Measurements from ENCODE around the gene IPCEF1. TPM values are rescaled to one million over a fixed set of nuclear protein-coding genes. Genes with fewer than 3 reads are reported as not detected.

Gene IPCEF1
- total and polyA plus RNA-seq, 2 donors, result 6.5 to 13.1 TPM

DNA sequence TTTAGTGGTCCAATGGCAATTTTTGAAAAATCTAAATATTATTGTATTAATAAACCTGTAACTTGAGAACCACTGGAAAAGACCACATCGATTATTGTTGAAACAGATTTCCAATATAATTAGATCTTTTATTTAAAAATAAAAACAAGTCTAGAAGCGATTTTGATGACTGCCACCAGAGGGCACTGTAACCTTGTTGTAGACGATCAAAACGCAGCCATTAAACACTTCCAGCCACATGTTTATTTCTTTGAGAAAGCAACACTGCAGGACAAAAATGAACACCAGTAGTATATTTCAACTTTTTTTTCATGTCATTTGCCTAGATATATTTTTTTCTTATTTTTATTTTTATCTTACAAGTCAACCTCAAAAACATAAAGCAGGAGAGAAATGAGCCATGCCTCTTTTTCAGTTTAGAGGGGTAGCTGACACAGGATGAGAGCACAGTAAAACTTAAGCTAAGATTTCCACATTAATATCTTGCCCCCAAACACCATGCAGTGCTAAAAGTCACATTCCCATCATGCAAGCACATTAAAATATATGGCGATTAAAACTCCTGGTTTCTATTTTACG, 202.1 kb downstream of the IPCEF1 start:
- no peaks in the 10 kb centered on the region for H3K36me3 ChIP-seq (ENCODE audit: control insufficient read depth in 2 of 2, insufficient read depth in 2 of 2, low read length in 1 of 2)
- H3K27ac ChIP-seq (ENCODE audit: low read depth in 1 of 2, low read length in 1 of 2), result no peak overlapping the region
- H3K4me3 ChIP-seq (ENCODE audit: low read length in 2 of 2), result no peak overlapping the region
- H3K9me3 ChIP-seq (ENCODE audit: control insufficient read depth in 2 of 2, insufficient read depth in 1 of 2, low read length in 1 of 2), result no peaks in the 10 kb centered on the region
- H3K4me1 ChIP-seq (ENCODE audit: control insufficient read depth in 2 of 2, insufficient read depth in 2 of 2, low read length in 2 of 2), result peaks cover 12 to 24% of the 10 kb centered on the region in 2 donors
- 33% methylated on average over 6 of the region's 6 CpGs for WGBS
- no peaks in the 10 kb centered on the region for H3K27me3 ChIP-seq (ENCODE audit: control insufficient read depth in 2 of 2, insufficient read depth in 1 of 2, low read length in 1 of 2)
- peak in 8 of 9 donors; percentile 49 to 85 (median 71) for DNase-seq (ENCODE audit: low read depth in 6 of 9, low spot score in 9 of 9)

DNA sequence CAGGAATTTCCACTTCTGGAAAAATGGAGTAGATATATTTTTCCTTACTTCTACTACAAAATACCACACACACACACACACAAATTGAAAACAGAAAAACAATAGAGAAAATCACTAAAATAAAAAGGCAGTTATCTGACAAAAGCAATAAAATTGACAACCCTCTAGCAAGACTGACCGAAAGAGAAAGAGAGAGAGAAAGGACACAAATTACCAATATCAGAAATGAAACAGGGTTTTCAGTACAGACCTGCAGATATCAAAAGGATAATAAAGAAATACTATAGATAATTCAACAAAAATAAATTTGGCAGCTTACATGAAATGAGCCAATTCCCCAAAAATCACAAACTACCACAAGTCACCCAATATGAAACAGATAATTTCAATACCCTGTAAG, 212.8 kb downstream of the IPCEF1 start:
- 94% methylated on average over 1 of the region's 1 CpG for WGBS
- H3K9me3 ChIP-seq (ENCODE audit: control insufficient read depth in 2 of 2, insufficient read depth in 1 of 2, low read length in 1 of 2), result no peaks in the 10 kb centered on the region
- H3K27me3 ChIP-seq (ENCODE audit: control insufficient read depth in 2 of 2, insufficient read depth in 1 of 2, low read length in 1 of 2), result no peaks in the 10 kb centered on the region
- no peaks in the 10 kb centered on the region for H3K36me3 ChIP-seq (ENCODE audit: control insufficient read depth in 2 of 2, insufficient read depth in 2 of 2, low read length in 1 of 2)
- no peak for DNase-seq (ENCODE audit: low read depth in 6 of 9, low spot score in 9 of 9)
- no peak overlapping the region for H3K27ac ChIP-seq (ENCODE audit: low read depth in 1 of 2, low read length in 1 of 2)
- no peaks in the 10 kb centered on the region for H3K4me1 ChIP-seq (ENCODE audit: control insufficient read depth in 2 of 2, insufficient read depth in 2 of 2, low read length in 2 of 2)
- H3K4me3 ChIP-seq (ENCODE audit: low read length in 2 of 2), result no peak overlapping the region

GRCh38 chr6:154140743-154141142, 215.9 kb downstream of the IPCEF1 start:
- Histone ChIP-seq H3K27me3 (ENCODE audit: control insufficient read depth in 2 of 2, insufficient read depth in 1 of 2, low read length in 1 of 2) (no peaks in the 10 kb centered on the region), H3K9me3 (ENCODE audit: control insufficient read depth in 2 of 2, insufficient read depth in 1 of 2, low read length in 1 of 2) (no peaks in the 10 kb centered on the region), H3K4me1 (ENCODE audit: control insufficient read depth in 2 of 2, insufficient read depth in 2 of 2, low read length in 2 of 2) (no peaks in the 10 kb centered on the region), H3K36me3 (ENCODE audit: control insufficient read depth in 2 of 2, insufficient read depth in 2 of 2, low read length in 1 of 2) (no peaks in the 10 kb centered on the region), H3K27ac (ENCODE audit: low read depth in 1 of 2, low read length in 1 of 2) (no peak overlapping the region), H3K4me3 (ENCODE audit: low read length in 2 of 2) (no peak overlapping the region)
- WGBS, result 94% methylated on average over 2 of the region's 2 CpGs
- DNase-seq (ENCODE audit: low read depth in 6 of 9, low spot score in 9 of 9), result no peak

GRCh38 chr6:154139892-154140291, 216.7 kb downstream of the IPCEF1 start:
- Histone ChIP-seq H3K27ac (ENCODE audit: low read depth in 1 of 2, low read length in 1 of 2) (no peak overlapping the region), H3K4me1 (ENCODE audit: control insufficient read depth in 2 of 2, insufficient read depth in 2 of 2, low read length in 2 of 2) (no peaks in the 10 kb centered on the region), H3K9me3 (ENCODE audit: control insufficient read depth in 2 of 2, insufficient read depth in 1 of 2, low read length in 1 of 2) (no peaks in the 10 kb centered on the region), H3K36me3 (ENCODE audit: control insufficient read depth in 2 of 2, insufficient read depth in 2 of 2, low read length in 1 of 2) (no peaks in the 10 kb centered on the region), H3K4me3 (ENCODE audit: low read length in 2 of 2) (no peak overlapping the region), H3K27me3 (ENCODE audit: control insufficient read depth in 2 of 2, insufficient read depth in 1 of 2, low read length in 1 of 2) (no peaks in the 10 kb centered on the region)
- WGBS, result 89% methylated on average over 6 of the region's 6 CpGs
- peak in 1 of 9 donors; percentile 17 for DNase-seq (ENCODE audit: low read depth in 6 of 9, low spot score in 9 of 9)

DNA sequence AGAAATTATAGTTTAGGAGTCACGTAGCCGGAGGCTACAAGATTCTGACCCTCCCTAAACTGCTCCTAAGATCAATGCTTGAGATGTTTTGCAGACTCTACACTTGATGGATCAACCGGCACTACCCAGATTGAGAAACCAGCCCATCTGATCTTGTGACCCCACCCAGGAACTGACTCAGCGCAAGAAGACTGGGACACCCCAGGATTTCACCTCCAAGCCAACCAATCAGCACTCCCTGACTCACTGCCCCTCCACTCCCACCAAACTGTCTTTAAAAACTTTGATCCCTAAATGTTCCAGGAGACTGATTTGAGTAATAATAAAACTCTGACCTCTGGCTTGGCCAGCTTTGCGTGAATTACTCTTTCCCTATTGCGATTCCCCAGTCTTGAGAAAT, 217.8 kb downstream of the IPCEF1 start:
- DNase-seq (ENCODE audit: low read depth in 6 of 9, low spot score in 9 of 9), result no peak
- H3K4me3 ChIP-seq (ENCODE audit: low read length in 2 of 2), result no peak overlapping the region
- no peaks in the 10 kb centered on the region for H3K9me3 ChIP-seq (ENCODE audit: control insufficient read depth in 2 of 2, insufficient read depth in 1 of 2, low read length in 1 of 2)
- no peak overlapping the region for H3K27ac ChIP-seq (ENCODE audit: low read depth in 1 of 2, low read length in 1 of 2)
- H3K27me3 ChIP-seq (ENCODE audit: control insufficient read depth in 2 of 2, insufficient read depth in 1 of 2, low read length in 1 of 2), result no peaks in the 10 kb centered on the region
- WGBS, result 96% methylated on average over 6 of the region's 6 CpGs
- H3K4me1 ChIP-seq (ENCODE audit: control insufficient read depth in 2 of 2, insufficient read depth in 2 of 2, low read length in 2 of 2), result no peaks in the 10 kb centered on the region
- no peaks in the 10 kb centered on the region for H3K36me3 ChIP-seq (ENCODE audit: control insufficient read depth in 2 of 2, insufficient read depth in 2 of 2, low read length in 1 of 2)

- no peaks in the 10 kb centered on the region for H3K36me3 ChIP-seq (ENCODE audit: control insufficient read depth in 2 of 2, insufficient read depth in 2 of 2, low read length in 1 of 2)
- 97% methylated on average over 8 of the region's 8 CpGs for WGBS
Observed at GRCh38 chr6:154134471-154135147, 222.0 kb downstream of the IPCEF1 start.

GRCh38 chr6:154127657-154128056, 228.9 kb downstream of the IPCEF1 start:
- Histone ChIP-seq H3K27ac (ENCODE audit: low read depth in 1 of 2, low read length in 1 of 2) (no peak overlapping the region), H3K4me3 (ENCODE audit: low read length in 2 of 2) (no peak overlapping the region), H3K36me3 (ENCODE audit: control insufficient read depth in 2 of 2, insufficient read depth in 2 of 2, low read length in 1 of 2) (no peaks in the 10 kb centered on the region), H3K4me1 (ENCODE audit: control insufficient read depth in 2 of 2, insufficient read depth in 2 of 2, low read length in 2 of 2) (no peaks in the 10 kb centered on the region), H3K9me3 (ENCODE audit: control insufficient read depth in 2 of 2, insufficient read depth in 1 of 2, low read length in 1 of 2) (no peaks in the 10 kb centered on the region), H3K27me3 (ENCODE audit: control insufficient read depth in 2 of 2, insufficient read depth in 1 of 2, low read length in 1 of 2) (no peaks in the 10 kb centered on the region)
- 88% methylated on average over 2 of the region's 2 CpGs for WGBS
- no peak for DNase-seq (ENCODE audit: low read depth in 6 of 9, low spot score in 9 of 9)

More at GRCh38 chr6:154134471-154135147, 222.0 kb downstream of the IPCEF1 start:
- Histone ChIP-seq H3K27ac (ENCODE audit: low read depth in 1 of 2, low read length in 1 of 2) (no peak overlapping the region), H3K9me3 (ENCODE audit: control insufficient read depth in 2 of 2, insufficient read depth in 1 of 2, low read length in 1 of 2) (no peaks in the 10 kb centered on the region), H3K27me3 (ENCODE audit: control insufficient read depth in 2 of 2, insufficient read depth in 1 of 2, low read length in 1 of 2) (no peaks in the 10 kb centered on the region), H3K4me3 (ENCODE audit: low read length in 2 of 2) (no peak overlapping the region), H3K4me1 (ENCODE audit: control insufficient read depth in 2 of 2, insufficient read depth in 2 of 2, low read length in 2 of 2) (no peaks in the 10 kb centered on the region)
- no peak for DNase-seq (ENCODE audit: low read depth in 6 of 9, low spot score in 9 of 9)

GRCh38 chr6:154125421-154125820, 231.2 kb downstream of the IPCEF1 start:
- DNase-seq (ENCODE audit: low read depth in 6 of 9, low spot score in 9 of 9), result no peak
- H3K27ac ChIP-seq (ENCODE audit: low read depth in 1 of 2, low read length in 1 of 2), result no peak overlapping the region
- no peaks in the 10 kb centered on the region for H3K27me3 ChIP-seq (ENCODE audit: control insufficient read depth in 2 of 2, insufficient read depth in 1 of 2, low read length in 1 of 2)
- no peaks in the 10 kb centered on the region for H3K9me3 ChIP-seq (ENCODE audit: control insufficient read depth in 2 of 2, insufficient read depth in 1 of 2, low read length in 1 of 2)
- H3K4me1 ChIP-seq (ENCODE audit: control insufficient read depth in 2 of 2, insufficient read depth in 2 of 2, low read length in 2 of 2), result no peaks in the 10 kb centered on the region
- WGBS, result 27% methylated on average over 2 of the region's 2 CpGs
- H3K4me3 ChIP-seq (ENCODE audit: low read length in 2 of 2), result no peak overlapping the region
- H3K36me3 ChIP-seq (ENCODE audit: control insufficient read depth in 2 of 2, insufficient read depth in 2 of 2, low read length in 1 of 2), result no peaks in the 10 kb centered on the region

- Histone ChIP-seq H3K36me3 (ENCODE audit: control insufficient read depth in 2 of 2, insufficient read depth in 2 of 2, low read length in 1 of 2) (no peaks in the 10 kb centered on the region), H3K4me1 (ENCODE audit: control insufficient read depth in 2 of 2, insufficient read depth in 2 of 2, low read length in 2 of 2) (no peaks in the 10 kb centered on the region), H3K27me3 (ENCODE audit: control insufficient read depth in 2 of 2, insufficient read depth in 1 of 2, low read length in 1 of 2) (no peaks in the 10 kb centered on the region), H3K9me3 (ENCODE audit: control insufficient read depth in 2 of 2, insufficient read depth in 1 of 2, low read length in 1 of 2) (no peaks in the 10 kb centered on the region), H3K4me3 (ENCODE audit: low read length in 2 of 2) (no peak overlapping the region), H3K27ac (ENCODE audit: low read depth in 1 of 2, low read length in 1 of 2) (no peak overlapping the region)
- DNase-seq (ENCODE audit: low read depth in 6 of 9, low spot score in 9 of 9), result no peak
- WGBS, result 91% methylated on average over 8 of the region's 8 CpGs
Observed at GRCh38 chr6:154123155-154123956, 233.2 kb downstream of the IPCEF1 start.

Measured in thymus (tissue), 11 donors.